Measurements from ENCODE around the gene POLR3F.
"Not testable (repeated sequence)": the region's sequence is repeated elsewhere in the genome, so short reads cannot be mapped to it uniquely, and the experiment has no call there.

Gene POLR3F

GRCh38 chr20:18506744-18507143 lies 39.6 kb downstream of the POLR3F start:
- no peak for DNase-seq

GRCh38 chr20:18507218-18508191 lies 40.3 kb downstream of the POLR3F start, which contains the start of gene SEC23B:
SEC23B (plus strand) TSS chr20:18507940; CDS start chr20:18510836, 2,896 bp downstream.
- peak; percentile 95 for DNase-seq

- no peak for DNase-seq
Measured at GRCh38 chr20:18511571-18511970, 44.4 kb downstream of the POLR3F start.

GRCh38 chr20:18513208-18513607 lies 46.0 kb downstream of the POLR3F start:
- no peak for DNase-seq

- no peak for DNase-seq
Measured at GRCh38 chr20:18514127-18514526, 46.9 kb downstream of the POLR3F start.

GRCh38 chr20:18515973-18516372 lies 48.8 kb downstream of the POLR3F start:
- no peak for DNase-seq

GRCh38 chr20:18522066-18522465 lies 54.9 kb downstream of the POLR3F start:
- not testable (repeated sequence) for DNase-seq

- DNase-seq: no peak
Measured at GRCh38 chr20:18523066-18523465, 55.9 kb downstream of the POLR3F start.

GRCh38 chr20:18524646-18525045 lies 57.5 kb downstream of the POLR3F start:
- no peak for DNase-seq

GRCh38 chr20:18526761-18527160 lies 59.6 kb downstream of the POLR3F start:
- DNase-seq: not testable (repeated sequence)

GRCh38 chr20:18527339-18527738 lies 60.1 kb downstream of the POLR3F start:
- no peak for DNase-seq

- no peak for DNase-seq
Measured at GRCh38 chr20:18527836-18528235, 60.6 kb downstream of the POLR3F start.

GRCh38 chr20:18529041-18529440 lies 61.9 kb downstream of the POLR3F start:
- DNase-seq: no peak

GRCh38 chr20:18532626-18533025 lies 65.4 kb downstream of the POLR3F start:
- DNase-seq: no peak

GRCh38 chr20:18533491-18533890 lies 66.3 kb downstream of the POLR3F start:
- no peak for DNase-seq

- no peak for DNase-seq
Measured at GRCh38 chr20:18533978-18534644, 66.9 kb downstream of the POLR3F start.

Data from amniotic stem cell (primary cell).